ENCODE data around the gene EP300. TPM values are rescaled to one million over a fixed set of nuclear protein-coding genes. Genes with fewer than 3 reads are reported as not detected.

EP300 gene
- total and polyA plus RNA-seq, 5 donors = 13.2 to 38.0 (median 33.8) TPM

- no peak for DNase-seq
- 89% methylated on average over 9 of the region's 9 CpGs for WGBS
- Histone ChIP-seq H3K4me3 (ENCODE audit: low read length) (no peak overlapping the region), H3K27ac (ENCODE audit: low read length) (no peak overlapping the region), H3K9me3 (ENCODE audit: control insufficient read depth, low read length) (no peaks in the 10 kb centered on the region), H3K4me1 (ENCODE audit: control insufficient read depth, insufficient read depth, low read length) (no peaks in the 10 kb centered on the region), H3K27me3 (ENCODE audit: control insufficient read depth, insufficient read depth) (no peaks in the 10 kb centered on the region)
- intact Hi-C loops (cut with DNase I) = no loop called here
- ATAC-seq = no peak
These were observed 114.3 kb downstream of the EP300 start for GRCh38 chr22:41206719-41207118.

GRCh38 chr22:41215409-41215808, 123.0 kb downstream of the EP300 start:
- intact Hi-C loops (cut with DNase I) = no loop called here
- Histone ChIP-seq H3K9me3 (ENCODE audit: control insufficient read depth, low read length) (no peaks in the 10 kb centered on the region), H3K27ac (ENCODE audit: low read length) (no peak overlapping the region)

GRCh38 chr22:41215926-41216325, 123.5 kb downstream of the EP300 start:
- Histone ChIP-seq H3K27ac (ENCODE audit: low read length) (peak overlapping the region; percentile 61), H3K9me3 (ENCODE audit: control insufficient read depth, low read length) (no peaks in the 10 kb centered on the region), H3K4me1 (ENCODE audit: control insufficient read depth, insufficient read depth, low read length) (no peaks in the 10 kb centered on the region), H3K4me3 (ENCODE audit: low read length) (no peak overlapping the region), H3K27me3 (ENCODE audit: control insufficient read depth, insufficient read depth) (no peaks in the 10 kb centered on the region)
- ATAC-seq (peak in 1 of 2 donors; percentile 12), DNase-seq (peak in 1 of 3 donors; percentile 70)
- WGBS = 66% methylated on average over 7 of the region's 7 CpGs
- intact Hi-C loops (cut with DNase I) = no loop called here

More at GRCh38 chr22:41215409-41215808, 123.0 kb downstream of the EP300 start:
- DNase-seq (no peak), ATAC-seq (no peak)
- Histone ChIP-seq H3K4me3 (ENCODE audit: low read length) (no peak overlapping the region), H3K4me1 (ENCODE audit: control insufficient read depth, insufficient read depth, low read length) (no peaks in the 10 kb centered on the region), H3K27me3 (ENCODE audit: control insufficient read depth, insufficient read depth) (no peaks in the 10 kb centered on the region)
- 97% methylated on average over 10 of the region's 10 CpGs for WGBS

GRCh38 chr22:41216984-41217383, 124.6 kb downstream of the EP300 start:
- ATAC-seq = peak; percentile 18 to 34

GRCh38 chr22:41217553-41218157, 125.3 kb downstream of the EP300 start:
- intact Hi-C loops (cut with DNase I) = no loop called here
- ATAC-seq = peak; percentile 91 to 92
- Histone ChIP-seq H3K9me3 (ENCODE audit: control insufficient read depth, low read length) (no peaks in the 10 kb centered on the region), H3K27ac (ENCODE audit: low read length) (peak overlapping the region; percentile 50), H3K27me3 (ENCODE audit: control insufficient read depth, insufficient read depth) (no peaks in the 10 kb centered on the region), H3K4me3 (ENCODE audit: low read length) (no peak overlapping the region), H3K4me1 (ENCODE audit: control insufficient read depth, insufficient read depth, low read length) (no peaks in the 10 kb centered on the region)
- DNase-seq = peak; percentile 85 to 94 (median 89)
- WGBS = 31% methylated on average over 16 of the region's 16 CpGs

More at GRCh38 chr22:41216984-41217383, 124.6 kb downstream of the EP300 start:
- DNase-seq = peak in 1 of 3 donors; percentile 65
- Histone ChIP-seq H3K4me1 (ENCODE audit: control insufficient read depth, insufficient read depth, low read length) (no peaks in the 10 kb centered on the region), H3K4me3 (ENCODE audit: low read length) (no peak overlapping the region), H3K27ac (ENCODE audit: low read length) (peak overlapping the region; percentile 50), H3K9me3 (ENCODE audit: control insufficient read depth, low read length) (no peaks in the 10 kb centered on the region), H3K27me3 (ENCODE audit: control insufficient read depth, insufficient read depth) (no peaks in the 10 kb centered on the region)
- intact Hi-C loops (cut with DNase I) = no loop called here
- WGBS = 67% methylated on average over 13 of the region's 13 CpGs

GRCh38 chr22:41222846-41223507, 130.6 kb downstream of the EP300 start:
- 90% methylated on average over 9 of the region's 9 CpGs for WGBS
- no peaks in the 10 kb centered on the region for H3K4me1 ChIP-seq (ENCODE audit: control insufficient read depth, insufficient read depth, low read length)
- DNase-seq (no peak), ATAC-seq (no peak)
- no peaks in the 10 kb centered on the region for H3K9me3 ChIP-seq (ENCODE audit: control insufficient read depth, low read length)
- no peak overlapping the region for H3K4me3 ChIP-seq (ENCODE audit: low read length)
- no peak overlapping the region for H3K27ac ChIP-seq (ENCODE audit: low read length)
- intact Hi-C loops (cut with DNase I) = no loop called here
- H3K27me3 ChIP-seq (ENCODE audit: control insufficient read depth, insufficient read depth) = no peaks in the 10 kb centered on the region

- H3K27me3 ChIP-seq (ENCODE audit: control insufficient read depth, insufficient read depth) = no peaks in the 10 kb centered on the region
- no peaks in the 10 kb centered on the region for H3K4me1 ChIP-seq (ENCODE audit: control insufficient read depth, insufficient read depth, low read length)
- H3K4me3 ChIP-seq (ENCODE audit: low read length) = no peak overlapping the region
- DNase-seq (no peak), ATAC-seq (no peak)
- WGBS = 85% methylated on average over 7 of the region's 7 CpGs
- intact Hi-C loops (cut with DNase I) = no loop called here
- no peaks in the 10 kb centered on the region for H3K9me3 ChIP-seq (ENCODE audit: control insufficient read depth, low read length)
- H3K27ac ChIP-seq (ENCODE audit: low read length) = no peak overlapping the region
These were observed 131.1 kb downstream of the EP300 start for GRCh38 chr22:41223535-41223934.

- DNase-seq (peak in 2 of 3 donors; percentile 79 to 80), ATAC-seq (peak; percentile 19 to 20)
- no peaks in the 10 kb centered on the region for H3K9me3 ChIP-seq (ENCODE audit: control insufficient read depth, low read length)
- no peak overlapping the region for H3K4me3 ChIP-seq (ENCODE audit: low read length)
- peaks cover 4% of the 10 kb centered on the region for H3K4me1 ChIP-seq (ENCODE audit: control insufficient read depth, insufficient read depth, low read length)
- WGBS = 93% methylated on average over 26 of the region's 26 CpGs
- no peaks in the 10 kb centered on the region for H3K27me3 ChIP-seq (ENCODE audit: control insufficient read depth, insufficient read depth)
- intact Hi-C loops (cut with DNase I) = no loop called here
- H3K27ac ChIP-seq (ENCODE audit: low read length) = no peak overlapping the region
These were observed 134.6 kb downstream of the EP300 start for GRCh38 chr22:41226723-41227655.

- H3K4me3 ChIP-seq (ENCODE audit: low read length) = no peak overlapping the region
- no peaks in the 10 kb centered on the region for H3K27me3 ChIP-seq (ENCODE audit: control insufficient read depth, insufficient read depth)
- no peaks in the 10 kb centered on the region for H3K9me3 ChIP-seq (ENCODE audit: control insufficient read depth, low read length)
- intact Hi-C loops (cut with DNase I) = no loop called here
- peaks cover 4% of the 10 kb centered on the region for H3K4me1 ChIP-seq (ENCODE audit: control insufficient read depth, insufficient read depth, low read length)
- DNase-seq (no peak), ATAC-seq (no peak)
- no peak overlapping the region for H3K27ac ChIP-seq (ENCODE audit: low read length)
- 82% methylated on average over 6 of the region's 6 CpGs for WGBS
These were observed 136.8 kb downstream of the EP300 start for GRCh38 chr22:41229215-41229614.

Measured in right cardiac atrium (tissue), 5 donors.